GM15510 (cell line): ENCODE data around the gene SNTG2.

Experiments used
- POLR2A ChIP-seq: IDR thresholded peaks from 3 replicates; pipeline ENCODE4 v1.6.1; 2011; ENCODE audit warnings: borderline replicate concordance; ENCODE audit not compliant: insufficient read length; ENCODE audit errors: extremely low read depth

Gene SNTG2

GRCh38 chr2:1170241-1170640 is 219.6 kb downstream of the SNTG2 start:
- no peak for TF ChIP-seq POLR2A

- no peak for TF ChIP-seq POLR2A
Measured at GRCh38 chr2:1170711-1171110, 220.1 kb downstream of the SNTG2 start.

- no peak for TF ChIP-seq POLR2A
Measured at GRCh38 chr2:1173528-1173927, 222.9 kb downstream of the SNTG2 start.

GRCh38 chr2:1181893-1182292 is 231.2 kb downstream of the SNTG2 start:
- no peak for TF ChIP-seq POLR2A

- TF ChIP-seq POLR2A: no peak
Measured at GRCh38 chr2:1183300-1183699, 232.7 kb downstream of the SNTG2 start.

GRCh38 chr2:1186421-1186820 is 235.8 kb downstream of the SNTG2 start:
- TF ChIP-seq POLR2A: no peak

GRCh38 chr2:1187189-1187588 is 236.5 kb downstream of the SNTG2 start:
- TF ChIP-seq POLR2A: no peak

GRCh38 chr2:1192121-1192520 is 241.5 kb downstream of the SNTG2 start:
- TF ChIP-seq POLR2A: no peak

- no peak for TF ChIP-seq POLR2A
Measured at GRCh38 chr2:1193801-1194200, 243.2 kb downstream of the SNTG2 start.

- no peak for TF ChIP-seq POLR2A
Measured at GRCh38 chr2:1203772-1204171, 253.1 kb downstream of the SNTG2 start.

- no peak for TF ChIP-seq POLR2A
Measured at GRCh38 chr2:1205853-1206252, 255.2 kb downstream of the SNTG2 start.

- no peak for TF ChIP-seq POLR2A
Measured at GRCh38 chr2:1207962-1208510, 257.4 kb downstream of the SNTG2 start.

- TF ChIP-seq POLR2A: no peak
Measured at GRCh38 chr2:1208522-1208921, 257.9 kb downstream of the SNTG2 start.

GRCh38 chr2:1209246-1209645 is 258.6 kb downstream of the SNTG2 start:
- no peak for TF ChIP-seq POLR2A

- no peak for TF ChIP-seq POLR2A
Measured at GRCh38 chr2:1209761-1210160, 259.1 kb downstream of the SNTG2 start.

GRCh38 chr2:1210352-1210751 is 259.7 kb downstream of the SNTG2 start:
- TF ChIP-seq POLR2A: no peak
